ENCODE results near the gene CCR2.

GRCh38 chr3:46393011-46393410, 39.1 kb downstream of the CCR2 start:
- TF ChIP-seq YY1 (IDR thresholded peaks at IDR 0.05; ENCODE audit: low read depth) (no peak), ZBTB33 (IDR thresholded peaks at IDR 0.05; ENCODE audit: borderline replicate concordance, low read depth) (no peak), USF1 (IDR thresholded peaks at IDR 0.05; ENCODE audit: borderline replicate concordance, low read depth) (no peak), CTCF (IDR thresholded peaks at IDR 0.05) (no peak), SIN3A (IDR thresholded peaks at IDR 0.05; ENCODE audit: borderline replicate concordance, low read depth, low read length) (no peak), POLR2AphosphoS5 (IDR thresholded peaks at IDR 0.05; ENCODE audit: low read depth, low read length) (no peak), PBX3 (IDR thresholded peaks at IDR 0.05) (no peak), RFX5 (IDR thresholded peaks at IDR 0.05; ENCODE audit: low read length) (no peak), EP300 (IDR thresholded peaks at IDR 0.05; ENCODE audit: borderline replicate concordance in 1 of 2, low read depth in 1 of 2, low read length in 1 of 2) (no peak), EZH2phosphoT487 (IDR thresholded peaks at IDR 0.05; ENCODE audit: borderline replicate concordance, low read depth) (no peak), MAX (IDR thresholded peaks at IDR 0.05; ENCODE audit: low read depth) (no peak), CHD2 (IDR thresholded peaks at IDR 0.05; ENCODE audit: low read length, partially characterized antibody) (no peak), TAF1 (IDR thresholded peaks at IDR 0.05; ENCODE audit: borderline replicate concordance, low read depth, low read length) (no peak), RCOR1 (IDR thresholded peaks at IDR 0.05; ENCODE audit: low read length) (no peak)
